C4-2B (cell line): ENCODE results near the gene PROKR1.
"Not testable (repeated sequence)": the region's sequence is repeated elsewhere in the genome, so short reads cannot be mapped to it uniquely, and the experiment has no call there.

Experiments used
- H3K27ac ChIP-seq: fragments of 450-650 bp; 2 replicates; pipeline ENCODE4 v1.5.1; 2017
- ZFX ChIP-seq: fragments of 450-650 bp; IDR thresholded peaks from 2 replicates; pipeline ENCODE4 v1.6.1; 2017
- TF ChIP-seq, protein P1 (sequence below): fragments of 450-650 bp; conservative IDR thresholded peaks from 2 replicates; pipeline ENCODE4 v1.5.1; 2017; ENCODE audit warnings: mild to moderate bottlenecking

PROKR1 gene

DNA sequence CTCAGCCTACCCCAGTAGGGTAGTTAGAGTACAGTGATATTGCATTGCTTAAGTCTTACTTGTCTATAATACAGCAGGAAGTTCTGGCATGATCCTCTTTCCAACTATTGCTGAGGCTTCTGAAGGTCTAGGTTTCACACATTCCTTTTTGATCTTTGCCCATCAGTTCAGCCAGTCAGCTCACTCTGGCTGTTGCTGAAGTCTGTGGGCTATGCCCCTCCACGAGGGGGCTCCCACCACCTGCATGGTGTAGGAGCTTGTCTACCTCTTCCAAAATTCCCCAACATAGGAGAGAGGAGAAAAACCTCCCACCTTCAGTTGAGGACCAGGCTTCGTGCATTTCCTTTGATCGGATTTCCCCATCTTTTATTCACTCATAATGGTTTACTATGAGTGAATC is 26.3 kb downstream of the PROKR1 start:
- no peak overlapping the region for H3K27ac ChIP-seq
- no peak for TF ChIP-seq ZFX
- TF ChIP-seq, protein P1, sequence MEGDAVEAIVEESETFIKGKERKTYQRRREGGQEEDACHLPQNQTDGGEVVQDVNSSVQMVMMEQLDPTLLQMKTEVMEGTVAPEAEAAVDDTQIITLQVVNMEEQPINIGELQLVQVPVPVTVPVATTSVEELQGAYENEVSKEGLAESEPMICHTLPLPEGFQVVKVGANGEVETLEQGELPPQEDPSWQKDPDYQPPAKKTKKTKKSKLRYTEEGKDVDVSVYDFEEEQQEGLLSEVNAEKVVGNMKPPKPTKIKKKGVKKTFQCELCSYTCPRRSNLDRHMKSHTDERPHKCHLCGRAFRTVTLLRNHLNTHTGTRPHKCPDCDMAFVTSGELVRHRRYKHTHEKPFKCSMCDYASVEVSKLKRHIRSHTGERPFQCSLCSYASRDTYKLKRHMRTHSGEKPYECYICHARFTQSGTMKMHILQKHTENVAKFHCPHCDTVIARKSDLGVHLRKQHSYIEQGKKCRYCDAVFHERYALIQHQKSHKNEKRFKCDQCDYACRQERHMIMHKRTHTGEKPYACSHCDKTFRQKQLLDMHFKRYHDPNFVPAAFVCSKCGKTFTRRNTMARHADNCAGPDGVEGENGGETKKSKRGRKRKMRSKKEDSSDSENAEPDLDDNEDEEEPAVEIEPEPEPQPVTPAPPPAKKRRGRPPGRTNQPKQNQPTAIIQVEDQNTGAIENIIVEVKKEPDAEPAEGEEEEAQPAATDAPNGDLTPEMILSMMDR = no peak

DNA sequence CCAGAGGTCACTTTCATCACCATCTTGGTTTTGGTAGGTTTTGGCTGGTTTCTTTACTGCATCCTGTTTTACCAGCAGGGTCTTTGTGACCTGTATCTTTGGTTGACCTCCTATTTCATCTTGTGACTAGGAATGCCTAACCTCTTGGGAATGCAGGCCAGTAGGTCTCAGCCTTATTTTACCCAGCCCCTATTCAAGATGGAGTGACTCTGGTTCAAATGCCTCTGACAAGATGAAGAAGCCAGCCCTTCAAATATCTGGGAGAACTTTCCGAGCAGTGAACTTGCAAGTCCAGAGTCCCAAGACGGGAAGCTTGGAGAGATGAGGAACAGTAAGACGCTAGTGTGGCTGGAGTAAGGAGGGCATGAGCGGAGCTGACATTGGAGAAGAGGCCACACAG is 28.6 kb downstream of the PROKR1 start:
- TF ChIP-seq ZFX = no peak
- TF ChIP-seq, protein P1 = no peak

DNA sequence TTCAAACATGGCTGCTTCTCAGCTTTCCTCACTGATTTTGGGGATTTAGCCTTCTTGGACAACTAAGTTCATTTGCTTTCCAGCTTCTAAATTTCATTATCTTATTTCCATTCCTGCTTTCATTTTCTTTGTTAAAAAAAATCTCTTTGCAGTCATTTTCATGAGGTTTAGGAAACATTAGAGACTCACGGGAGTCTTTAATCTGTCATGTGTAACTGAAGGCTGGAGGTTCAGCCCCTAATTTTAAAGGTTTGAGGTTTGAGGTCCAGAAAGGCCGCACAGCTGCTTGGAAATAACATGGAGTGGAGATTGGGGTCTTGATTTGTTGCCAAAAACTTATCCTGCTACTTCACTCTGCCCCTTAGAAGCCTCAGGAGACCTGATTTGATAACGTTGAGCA is 30.3 kb downstream of the PROKR1 start:
- TF ChIP-seq, protein P1 = no peak
- no peak overlapping the region for H3K27ac ChIP-seq

More for the DNA sequence above, 28.6 kb downstream of the PROKR1 start:
- H3K27ac ChIP-seq = no peak overlapping the region

DNA sequence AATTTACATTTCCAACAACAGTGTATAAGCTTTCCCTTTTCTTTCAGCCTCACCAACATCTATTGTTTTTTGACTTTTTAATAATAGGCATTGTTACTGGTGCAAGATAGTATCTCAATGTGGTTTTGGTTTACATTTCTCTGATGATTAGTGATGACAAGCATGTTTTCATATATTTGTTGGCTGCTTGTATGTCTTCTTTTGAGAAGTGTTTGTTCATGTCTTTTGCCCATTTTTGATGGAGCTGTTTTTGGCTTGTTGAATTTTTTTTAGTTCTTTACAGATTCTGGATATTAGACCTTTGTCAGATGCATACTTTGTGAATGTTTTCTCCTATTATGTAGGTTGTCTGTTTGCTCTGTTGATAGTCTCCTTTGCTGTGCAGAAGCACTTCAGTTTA is 32.1 kb downstream of the PROKR1 start:
- no peak for TF ChIP-seq ZFX
- TF ChIP-seq, protein P1 = no peak
- no peak overlapping the region for H3K27ac ChIP-seq

DNA sequence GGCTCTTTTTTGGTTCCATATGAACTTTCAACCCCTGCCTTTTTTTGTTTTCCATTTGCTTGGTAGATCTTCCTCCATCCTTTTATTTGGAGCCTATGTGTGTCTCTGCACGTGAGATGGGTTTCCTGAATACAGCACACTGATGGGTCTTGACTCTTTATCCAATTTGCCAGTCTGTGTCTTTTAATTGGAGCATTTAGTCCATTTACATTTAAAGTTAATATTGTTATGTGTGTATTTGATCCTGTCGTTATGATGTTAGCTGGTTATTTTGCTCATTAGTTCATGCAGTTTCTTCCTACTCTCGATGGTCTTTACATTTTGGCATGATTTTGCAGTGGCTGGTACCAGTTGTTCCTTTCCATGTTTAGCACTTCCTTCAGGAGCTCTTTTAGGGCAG is 34.5 kb downstream of the PROKR1 start:
- not testable (repeated sequence) for H3K27ac ChIP-seq

DNA sequence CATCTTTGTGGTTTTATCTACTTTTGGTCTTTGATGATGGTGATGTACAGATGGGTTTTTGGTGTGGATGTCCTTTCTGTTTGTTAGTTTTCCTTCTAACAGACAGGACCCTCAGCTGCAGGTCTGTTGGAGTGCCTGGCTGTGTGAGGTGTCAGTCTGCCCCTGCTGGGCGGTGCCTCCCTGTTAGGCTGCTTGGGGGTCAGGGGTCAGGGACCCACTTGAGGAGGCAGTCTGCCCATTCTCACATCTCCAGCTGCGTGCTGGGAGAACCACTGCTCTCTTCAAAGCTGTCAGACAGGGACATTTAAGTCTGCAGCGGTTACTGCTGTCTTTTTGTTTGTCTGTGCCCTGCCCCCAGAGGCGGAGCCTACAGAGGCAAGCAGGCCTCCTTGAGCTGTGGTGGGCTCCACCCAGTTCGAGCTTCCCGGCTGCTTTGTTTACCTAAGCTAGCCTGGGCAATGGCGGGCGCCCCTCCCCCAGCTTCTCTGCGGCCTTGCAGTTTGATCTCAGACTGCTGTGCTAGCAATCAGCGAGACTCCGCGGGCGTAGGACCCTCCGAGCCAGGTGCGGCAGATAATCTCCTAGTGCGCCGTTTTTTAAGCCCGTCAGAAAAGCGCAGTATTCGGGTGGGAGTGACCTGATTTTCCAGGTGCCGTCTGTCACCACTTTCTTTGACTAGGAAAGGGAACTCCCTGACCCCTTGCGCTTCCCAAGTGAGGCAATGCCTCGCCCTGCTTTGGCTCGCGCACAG is 36.0 kb downstream of the PROKR1 start:
- not testable (repeated sequence) for H3K27ac ChIP-seq

DNA sequence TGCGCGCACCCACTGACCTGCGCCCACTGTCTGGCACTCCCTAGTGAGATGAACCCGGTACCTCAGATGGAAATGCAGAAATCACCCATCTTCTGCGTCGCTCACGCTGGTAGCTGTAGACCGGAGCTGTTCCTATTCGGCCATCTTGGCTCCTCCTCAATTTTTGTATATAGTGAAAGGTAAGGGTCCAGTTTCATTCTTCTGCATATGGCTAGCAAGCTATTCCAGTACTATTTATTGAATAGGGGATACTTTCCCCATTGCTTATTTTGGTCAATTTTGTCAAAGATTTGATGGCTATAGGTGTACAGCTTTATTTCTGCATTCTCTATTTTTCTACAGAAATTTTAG is 36.5 kb downstream of the PROKR1 start:
- H3K27ac ChIP-seq = not testable (repeated sequence)

DNA sequence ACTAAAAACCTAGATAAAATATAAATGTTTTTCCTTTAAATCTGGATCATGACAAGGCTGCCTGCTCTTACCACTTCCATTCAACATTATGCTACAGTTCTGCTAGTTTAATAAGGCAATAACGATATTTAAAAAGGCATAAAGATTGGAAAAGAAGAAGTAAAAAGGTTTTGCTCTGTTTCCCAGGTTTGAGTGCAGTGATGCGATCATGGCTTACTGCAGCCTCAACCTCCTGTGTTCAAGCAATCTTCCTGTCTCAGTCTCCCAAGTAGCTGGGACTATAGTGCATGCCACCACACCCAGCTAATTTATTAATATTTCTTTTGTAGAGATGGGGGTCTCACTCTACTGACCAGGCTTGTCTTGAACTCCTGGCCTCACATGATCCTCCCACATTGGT is 40.8 kb downstream of the PROKR1 start:
- H3K27ac ChIP-seq = no peak overlapping the region
- no peak for TF ChIP-seq ZFX
- TF ChIP-seq, protein P1 = no peak

DNA sequence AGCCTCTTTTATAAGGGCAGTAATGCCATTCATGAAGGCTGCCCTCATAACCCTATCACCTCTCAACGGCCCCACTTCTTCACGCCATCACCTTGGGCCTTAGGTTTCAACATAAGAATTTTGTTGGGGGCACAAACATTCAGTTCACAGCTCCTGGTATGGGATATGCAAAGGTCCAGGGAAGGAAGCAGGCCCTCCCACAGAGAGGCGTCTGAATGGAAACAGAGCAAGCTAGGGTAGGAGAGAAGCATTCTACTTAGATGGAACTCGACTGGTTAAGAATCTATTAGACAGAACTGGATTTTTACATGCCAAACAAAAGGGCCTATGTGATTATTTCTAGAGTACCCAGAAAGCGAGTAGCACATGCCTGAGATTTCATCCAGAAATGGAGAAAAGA is 42.8 kb downstream of the PROKR1 start:
- no peak for TF ChIP-seq ZFX
- TF ChIP-seq, protein P1 = no peak
- H3K27ac ChIP-seq = no peak overlapping the region
